T-helper 2 cell (primary cell): ENCODE data around the gene CD79A.
"Not testable (repeated sequence)": the region's sequence is repeated elsewhere in the genome, so short reads cannot be mapped to it uniquely, and the experiment has no call there.

Experiments
- DNase-seq, 5 experiments: peaks; one replicate each; pipeline versions ENCODE4 v3.0.0 to v3.0.0-alpha.2; 2012 to 2022

CD79A gene

DNA sequence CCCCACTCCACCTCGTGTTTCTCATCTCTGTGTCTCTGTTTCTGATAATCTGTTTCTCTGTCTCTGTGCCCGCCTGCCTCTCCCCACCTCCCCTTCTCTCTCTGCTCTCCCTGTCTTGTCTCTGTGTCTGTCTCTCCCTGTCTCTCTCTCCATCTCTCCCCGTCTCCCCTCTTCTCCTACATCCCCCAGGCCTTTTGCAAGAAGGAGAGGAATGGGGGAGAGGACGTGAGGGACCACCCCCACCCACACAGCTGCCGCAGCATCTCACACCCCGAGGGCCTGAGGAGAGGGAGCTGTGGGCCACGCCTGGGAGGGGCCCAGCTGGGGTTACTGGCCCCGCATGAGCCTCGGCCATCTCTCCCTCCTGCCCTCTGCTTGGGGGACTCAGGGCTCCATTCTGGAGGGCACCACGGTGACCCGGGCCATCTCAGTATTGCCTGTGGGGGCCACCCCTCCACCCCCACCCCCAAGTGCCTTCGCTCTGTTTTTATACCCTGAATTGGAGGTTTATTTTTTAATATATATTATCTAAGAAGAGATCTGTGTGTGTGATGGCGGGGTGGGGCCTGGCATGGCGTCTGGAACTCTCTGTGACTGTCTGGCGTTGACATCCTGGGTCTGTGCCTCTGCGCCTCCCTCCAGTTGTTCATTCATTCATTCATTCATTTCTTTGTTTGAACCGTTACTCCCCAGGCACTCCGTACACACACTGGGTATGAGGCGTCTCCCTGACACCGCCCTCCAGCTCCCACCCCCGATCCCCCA, 30.0 kb downstream of the CD79A start:
- DNase-seq: no peak

DNA sequence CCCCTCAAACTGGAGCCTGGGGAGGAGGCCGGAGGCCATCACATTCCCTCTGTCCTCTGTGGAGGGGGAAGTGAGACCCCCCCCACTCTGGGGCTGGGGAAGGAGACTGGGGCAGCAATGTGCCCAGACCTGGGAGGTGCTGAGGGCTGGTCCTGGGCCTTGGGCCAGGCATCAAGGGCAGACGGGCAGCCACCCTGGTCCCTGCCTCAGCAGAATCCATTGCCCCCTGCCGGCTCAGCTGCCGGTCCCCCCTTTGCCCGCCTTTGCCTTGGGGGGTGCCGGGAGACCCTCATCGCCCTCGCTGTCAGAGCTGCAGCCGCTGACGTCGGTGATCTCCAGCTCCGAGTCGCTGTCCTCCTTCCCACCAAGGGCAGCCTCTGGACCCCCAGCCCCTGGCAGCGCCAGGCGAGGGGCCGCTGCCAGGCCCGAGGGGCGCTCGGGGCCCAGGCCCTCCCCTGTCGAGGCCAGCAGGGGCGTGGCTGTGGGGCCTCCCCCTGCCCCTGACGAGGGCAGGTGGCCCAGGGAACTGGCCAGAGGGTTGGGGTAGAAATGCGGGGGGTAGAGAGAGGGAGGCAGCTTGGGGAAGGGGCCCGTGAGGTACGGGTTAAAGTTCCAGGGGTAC, 31.0 kb downstream of the CD79A start:
- DNase-seq: no peak

DNA sequence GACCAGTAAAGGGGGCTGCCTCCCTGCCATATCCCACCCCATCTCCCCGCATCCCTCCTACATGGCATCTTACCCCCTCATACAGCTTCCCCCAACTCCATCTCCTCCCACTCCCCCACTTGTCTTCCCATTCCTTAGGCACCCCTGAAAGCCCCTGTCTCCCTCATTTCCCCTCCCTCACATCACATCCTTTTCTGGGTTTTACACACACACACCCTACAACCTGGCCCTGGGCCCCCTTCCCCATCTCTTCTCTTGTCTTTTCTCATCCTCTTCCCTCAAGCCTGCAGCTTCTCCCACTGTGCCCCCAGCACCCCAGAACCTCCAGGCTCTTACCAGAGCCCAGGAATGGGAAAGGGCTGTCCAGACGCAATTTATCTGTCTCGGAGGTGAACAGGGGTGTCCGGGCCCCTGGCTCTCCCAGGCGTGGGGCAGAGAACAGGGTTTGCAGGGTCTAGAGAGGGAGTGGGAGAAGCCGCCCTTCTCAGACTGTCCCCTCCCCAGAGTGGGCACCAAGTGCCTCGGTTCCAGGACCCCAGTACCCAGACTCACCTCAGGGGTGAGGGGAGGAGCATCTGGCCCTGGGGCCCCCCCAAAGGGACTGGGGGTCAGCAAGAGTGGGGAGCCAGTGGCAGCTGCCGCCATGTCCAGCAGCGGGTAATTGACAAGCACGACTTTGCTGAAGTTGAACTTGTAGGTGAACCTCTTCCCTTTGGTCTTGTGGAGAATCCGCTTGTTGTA, 31.8 kb downstream of the CD79A start:
- no peak for DNase-seq

DNA sequence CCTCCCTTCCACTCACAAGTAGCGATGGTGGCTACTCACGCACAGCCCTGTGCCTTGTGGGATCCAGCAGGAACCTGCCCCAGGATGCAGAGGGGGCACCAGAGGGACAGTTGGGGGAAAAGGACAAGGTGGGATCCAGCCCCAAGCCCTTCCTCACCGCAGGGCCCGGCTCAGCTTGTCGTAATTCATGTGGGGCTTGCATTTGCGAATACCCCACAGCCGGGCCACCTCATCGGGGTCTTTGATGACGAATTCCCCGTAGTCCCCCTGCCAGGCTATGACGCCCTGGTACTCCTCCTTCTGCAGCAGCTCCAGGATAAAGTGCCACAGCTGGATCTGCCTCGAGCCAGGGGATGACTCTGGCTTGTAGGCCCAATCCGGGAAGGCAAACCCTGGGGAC, 32.6 kb downstream of the CD79A start:
- no peak for DNase-seq

DNA sequence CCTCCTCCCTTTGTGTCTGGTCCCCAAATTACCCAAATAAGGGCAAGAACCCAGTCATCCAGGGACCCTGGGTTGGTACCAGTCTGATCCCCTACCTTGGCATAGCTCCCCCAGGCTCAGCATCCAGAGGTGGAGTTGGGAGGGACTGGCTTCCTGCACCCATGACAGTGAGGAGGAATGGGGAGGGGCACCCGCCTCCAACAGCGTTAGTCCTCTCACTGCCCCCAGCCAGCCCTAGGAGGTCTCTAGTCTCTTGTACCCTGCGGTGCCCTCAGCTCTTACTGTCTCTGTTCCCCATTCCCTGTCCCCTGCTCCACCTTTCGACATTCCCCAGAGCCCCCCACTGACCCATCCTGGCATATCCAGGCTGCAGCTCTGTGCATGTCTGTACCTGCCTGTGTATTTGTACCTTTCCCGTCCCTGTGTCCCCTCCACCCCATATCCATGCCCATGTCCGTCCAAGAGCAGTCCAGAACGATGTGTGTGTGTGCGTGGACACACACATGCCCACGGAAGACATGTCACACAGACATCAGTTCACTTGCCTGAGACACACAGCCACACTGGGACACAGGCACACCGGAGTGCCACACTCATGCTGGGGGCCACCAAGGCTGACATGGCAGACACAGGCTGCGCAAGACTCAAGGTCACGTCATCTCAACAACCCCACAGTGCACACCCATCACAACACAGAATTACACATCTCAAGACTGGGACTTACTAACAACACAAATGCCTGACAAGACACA, 33.3 kb downstream of the CD79A start:
- DNase-seq: no peak

DNA sequence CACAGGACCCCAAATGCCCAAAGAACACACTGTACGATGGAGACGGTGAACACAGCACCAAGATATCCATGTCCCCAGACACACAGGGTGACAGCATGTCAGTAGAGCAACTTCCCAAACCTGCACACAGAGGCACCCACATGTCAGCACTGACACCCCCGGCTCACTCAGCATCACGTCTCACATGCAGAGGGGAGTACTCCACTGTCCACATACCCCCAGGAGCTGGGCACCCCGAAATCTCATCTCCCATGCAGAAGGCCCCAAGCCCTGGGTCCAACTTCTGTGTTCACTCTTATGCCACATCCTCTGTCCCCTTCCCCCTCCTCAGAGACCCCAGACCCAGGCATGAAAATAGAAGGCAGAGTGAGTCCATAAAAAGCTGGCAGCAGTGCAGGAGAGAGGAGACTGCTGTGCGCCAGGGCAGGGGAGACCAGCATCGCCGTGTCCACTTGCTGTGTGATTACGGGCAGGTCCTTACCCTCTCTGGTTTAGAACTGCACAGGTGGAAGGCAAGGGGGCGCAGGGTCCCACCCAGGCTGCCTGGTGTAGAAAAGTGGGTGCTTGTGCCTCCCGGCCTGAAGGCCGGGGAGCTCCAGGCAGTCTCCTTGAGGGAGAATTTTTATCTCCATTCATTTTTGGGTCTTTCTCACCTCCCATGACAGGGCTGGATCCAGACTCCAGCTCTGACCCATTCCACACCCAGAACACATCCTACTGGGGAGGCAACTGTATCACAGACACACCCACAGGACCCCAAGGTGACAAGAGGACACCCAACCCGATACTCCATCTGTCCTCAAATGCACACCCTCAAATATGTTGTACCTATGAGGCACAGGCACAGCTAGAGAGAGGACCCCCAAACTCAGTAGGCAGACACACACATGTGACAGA, 34.2 kb downstream of the CD79A start:
- no peak for DNase-seq

DNA sequence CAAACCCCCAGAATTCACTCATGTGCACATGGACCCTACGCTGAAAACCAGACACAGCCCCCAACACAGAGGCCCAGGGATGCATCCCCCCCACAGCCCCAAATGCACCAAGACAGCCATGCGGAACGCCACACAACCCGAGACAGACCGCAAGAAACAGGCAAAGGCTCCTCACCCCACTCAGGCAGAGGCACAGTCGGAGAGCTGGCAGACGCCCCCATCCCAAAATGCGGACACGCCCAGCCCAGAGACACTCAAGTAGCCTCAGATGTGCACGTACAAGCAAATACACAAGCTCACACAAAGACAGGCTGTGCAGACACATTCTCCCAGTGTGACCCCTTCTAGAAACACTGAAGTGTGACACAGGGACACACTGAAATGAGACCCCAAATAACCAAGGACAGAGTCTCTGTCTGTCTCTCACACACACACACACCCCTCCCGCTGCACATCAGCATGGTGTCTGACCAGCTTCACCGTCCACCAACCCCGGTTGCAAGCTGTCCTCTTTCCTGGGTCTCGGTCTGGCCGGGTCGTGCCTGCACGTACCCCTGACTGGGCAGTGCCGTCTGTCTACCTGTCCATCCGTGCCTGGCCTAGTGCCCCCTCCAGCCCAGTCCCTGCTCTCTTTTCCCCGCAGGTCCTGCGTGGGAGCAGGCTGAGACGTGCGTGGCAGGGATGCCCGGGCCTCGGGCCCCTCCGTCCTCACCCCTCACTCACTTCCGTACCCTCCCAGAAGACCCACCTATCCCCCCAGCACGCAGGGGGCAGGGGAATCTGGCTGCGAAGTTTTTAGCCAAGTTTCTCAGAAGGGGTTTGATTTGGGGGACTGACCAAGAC, 35.0 kb downstream of the CD79A start:
- no peak for DNase-seq

DNA sequence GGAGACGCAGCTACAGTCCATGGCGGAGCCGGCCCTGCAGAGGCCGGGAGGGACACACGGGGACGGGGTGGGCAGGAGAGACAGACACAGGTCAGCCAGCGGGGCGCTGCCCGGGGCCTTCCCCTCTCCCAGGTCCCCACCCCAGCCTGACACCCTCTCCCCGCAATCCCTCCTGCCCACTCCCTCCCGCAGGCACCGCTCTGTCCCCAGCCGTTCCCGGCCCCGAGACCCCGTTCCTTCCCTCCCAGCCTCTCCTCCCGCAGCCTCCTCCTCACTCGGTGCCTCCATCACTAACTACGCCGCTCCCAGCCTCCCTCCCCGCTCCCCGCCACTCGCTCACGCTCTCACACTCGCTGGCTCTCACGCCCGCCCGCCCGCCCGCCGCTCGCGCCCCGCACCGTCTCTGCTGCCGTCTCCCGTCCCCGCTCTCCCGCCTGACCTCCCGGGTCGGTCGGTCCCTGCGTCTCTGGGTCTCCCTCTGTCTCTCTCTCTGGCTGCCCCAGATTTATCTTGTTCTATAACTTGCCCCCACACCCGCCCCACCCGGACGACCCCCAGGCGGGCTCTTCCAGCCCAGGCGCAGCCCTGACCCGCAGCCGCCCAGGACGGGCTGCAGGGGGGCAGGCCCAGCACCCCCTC, 35.9 kb downstream of the CD79A start:
- DNase-seq: no peak

DNA sequence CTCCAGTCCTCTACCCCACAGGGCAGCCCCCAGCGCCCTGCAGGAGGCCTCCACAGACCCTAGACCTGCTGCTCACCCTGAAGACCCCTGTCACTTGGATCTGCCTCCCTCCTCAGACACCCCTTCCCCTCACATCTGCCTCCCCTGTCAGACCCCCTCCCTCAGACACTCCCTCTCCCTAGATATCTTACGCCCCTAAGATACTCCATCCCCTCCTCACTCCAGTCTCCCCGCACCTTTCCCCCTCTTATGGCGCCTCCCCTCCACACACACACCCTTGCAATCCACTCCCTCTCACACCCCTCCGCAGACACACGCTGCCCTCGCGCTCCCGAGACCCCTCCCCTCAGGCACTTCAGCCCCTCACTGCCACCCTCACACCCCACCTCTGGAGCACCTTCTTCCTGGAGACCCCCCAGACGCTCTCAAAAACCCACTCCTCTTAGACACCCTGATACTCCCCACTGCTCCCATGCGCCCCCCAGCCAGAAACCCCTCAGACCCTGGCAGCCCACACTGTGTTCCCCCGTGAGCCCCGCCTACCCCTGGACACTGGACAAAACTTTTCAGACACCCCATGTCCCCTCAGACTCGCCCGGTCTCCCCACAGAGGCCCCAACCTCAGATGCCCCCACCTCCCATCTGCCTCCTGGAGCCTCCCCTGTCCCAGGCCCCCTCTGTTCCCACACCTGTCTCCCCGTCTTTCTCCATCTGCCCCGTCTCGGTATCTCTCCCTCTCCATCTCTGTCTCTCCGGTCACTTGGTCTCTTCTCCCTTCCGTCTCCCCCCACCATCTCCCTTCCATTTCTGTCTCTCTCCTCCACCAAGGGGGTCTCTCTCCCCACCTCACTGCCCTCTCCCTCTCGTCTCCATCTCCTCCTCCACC, 36.7 kb downstream of the CD79A start:
- DNase-seq: no peak

DNA sequence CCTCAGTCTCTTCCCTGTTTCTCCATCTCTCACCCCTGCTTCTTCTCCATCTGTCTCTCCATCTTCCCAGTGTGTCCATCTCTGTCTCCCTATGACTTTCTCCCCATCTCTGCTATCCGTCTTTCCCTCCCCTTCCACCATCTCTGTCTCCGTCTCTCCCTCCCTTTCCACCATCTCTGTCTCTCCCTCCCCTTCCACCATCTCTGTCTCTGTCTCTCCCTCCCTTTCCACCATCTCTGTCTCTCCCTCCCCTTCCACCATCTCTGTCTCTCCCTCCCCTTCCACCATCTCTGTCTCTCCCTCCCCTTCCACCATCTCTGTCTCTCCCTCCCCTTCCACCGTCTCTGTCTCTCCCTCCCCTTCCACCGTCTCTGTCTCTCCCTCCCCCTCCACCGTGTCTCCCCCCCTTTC, 37.4 kb downstream of the CD79A start:
- not testable (repeated sequence) for DNase-seq

DNA sequence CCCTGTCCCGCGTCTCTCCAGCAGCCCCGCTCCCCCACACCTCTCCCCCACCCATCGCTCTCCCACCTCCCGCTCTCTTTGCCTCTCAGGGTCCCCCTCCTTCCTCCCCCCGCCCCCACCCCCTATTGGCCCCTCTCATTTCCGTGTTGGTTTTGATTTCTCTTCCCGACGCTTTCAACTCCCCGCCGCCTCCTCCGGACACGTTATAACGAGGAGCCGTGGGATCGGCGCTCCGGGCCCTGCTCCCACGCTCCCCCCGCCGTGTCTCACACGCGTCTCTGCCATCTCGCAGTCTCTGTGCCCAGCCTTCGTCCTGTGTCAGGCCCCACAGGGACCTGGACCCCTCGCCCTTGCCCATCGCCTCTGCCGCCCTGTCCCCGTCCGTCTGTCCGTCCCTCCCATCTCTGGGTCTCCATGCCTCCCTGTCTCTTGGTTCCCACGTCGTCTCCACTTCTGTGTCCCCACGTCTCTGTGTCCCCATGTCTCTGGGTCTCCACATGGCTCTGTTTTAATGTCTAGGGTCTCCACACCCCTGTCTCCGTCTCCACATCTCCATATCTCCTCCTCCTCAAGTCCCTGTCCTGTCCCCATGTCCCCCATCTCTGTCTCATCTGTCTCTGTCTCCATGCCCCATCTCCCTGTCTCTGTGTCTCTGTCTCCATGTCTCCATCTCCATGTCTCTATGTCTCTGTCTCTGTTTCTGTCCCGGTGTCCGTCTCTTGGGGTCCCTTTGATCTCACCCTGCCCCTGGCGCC, 38.1 kb downstream of the CD79A start:
- no peak for DNase-seq

DNA sequence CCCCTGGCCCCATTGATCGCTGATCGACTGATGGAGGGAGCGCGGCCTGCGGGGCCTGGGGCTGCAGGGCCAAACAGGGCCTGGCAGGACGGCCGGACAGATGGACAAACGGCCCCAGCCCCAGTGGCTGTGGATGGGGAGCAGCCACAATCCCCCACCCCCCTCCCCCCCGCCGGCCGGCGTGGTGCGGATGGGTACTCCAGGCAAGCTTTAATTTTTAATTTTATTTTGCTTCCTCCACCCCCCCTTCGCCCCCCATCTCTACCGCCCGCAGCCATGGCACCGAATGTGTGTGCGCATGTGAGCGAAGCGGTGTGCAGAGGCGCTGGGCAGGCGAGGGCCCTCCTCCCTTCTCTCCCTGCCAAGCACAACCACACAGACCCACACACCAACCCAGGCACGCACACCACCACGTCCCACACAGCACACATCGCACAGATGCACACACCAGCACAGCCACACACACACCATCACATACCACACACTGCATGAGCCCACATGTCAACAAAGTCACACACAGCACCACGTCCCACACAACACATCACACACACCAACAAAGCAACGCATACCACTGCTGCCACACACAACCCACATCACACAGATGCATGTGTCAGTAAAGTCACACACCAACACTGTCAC, 38.8 kb downstream of the CD79A start:
- DNase-seq: peak in 1 of 5 experiments; percentile 52

DNA sequence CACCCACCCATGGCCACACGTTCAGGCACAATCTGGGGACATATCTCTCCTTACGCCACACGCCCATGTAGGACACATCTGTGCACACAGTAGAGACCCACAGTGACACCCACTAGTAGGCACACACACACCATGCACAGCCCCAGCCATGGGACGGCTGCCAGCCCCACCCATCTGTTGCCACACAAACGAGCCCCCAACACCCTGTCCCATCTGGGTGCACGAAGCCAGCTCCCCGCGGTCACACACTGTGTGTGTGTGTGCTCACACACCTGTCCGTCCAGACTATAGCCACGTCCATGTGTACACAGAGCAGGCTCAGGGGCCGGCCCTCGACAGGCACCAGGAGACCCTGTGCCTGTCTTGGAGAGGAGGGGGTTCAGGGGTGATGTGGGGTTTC, 40.6 kb downstream of the CD79A start:
- no peak for DNase-seq

DNA sequence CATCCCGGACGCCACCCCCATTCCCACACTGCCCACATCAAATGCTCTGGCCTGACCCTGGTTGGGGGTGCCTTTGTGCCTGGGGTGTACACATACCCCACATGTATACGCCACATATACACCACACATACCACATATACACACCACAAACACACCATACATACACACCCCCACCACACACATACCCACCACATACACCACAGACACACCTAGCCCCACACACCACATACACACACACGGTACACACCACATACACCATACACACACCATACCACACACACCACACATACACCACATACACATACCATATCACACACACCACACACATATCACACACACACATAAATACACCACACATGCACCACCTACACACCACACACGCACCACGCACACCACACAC, 41.0 kb downstream of the CD79A start:
- DNase-seq: no peak

DNA sequence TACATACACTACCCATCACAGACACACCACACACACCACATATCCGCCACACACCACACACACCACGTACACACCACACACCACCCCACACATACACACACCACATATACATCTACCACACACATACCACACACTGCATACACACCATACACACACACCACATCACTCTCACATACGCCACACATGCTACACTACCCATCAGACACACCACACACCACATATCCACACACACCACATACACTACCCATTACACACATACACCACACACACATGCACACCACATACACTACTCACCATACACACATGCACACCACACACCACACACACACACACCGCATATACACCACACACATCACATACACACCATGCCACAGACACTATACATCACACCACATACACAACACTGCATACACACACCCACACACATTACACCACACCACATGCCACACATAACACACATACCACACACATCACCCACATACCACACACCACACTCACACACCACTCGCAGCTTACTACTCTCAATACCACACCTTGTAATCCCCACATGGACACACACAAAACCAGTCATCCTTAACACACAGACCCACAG, 41.7 kb downstream of the CD79A start:
- DNase-seq: no peak

DNA sequence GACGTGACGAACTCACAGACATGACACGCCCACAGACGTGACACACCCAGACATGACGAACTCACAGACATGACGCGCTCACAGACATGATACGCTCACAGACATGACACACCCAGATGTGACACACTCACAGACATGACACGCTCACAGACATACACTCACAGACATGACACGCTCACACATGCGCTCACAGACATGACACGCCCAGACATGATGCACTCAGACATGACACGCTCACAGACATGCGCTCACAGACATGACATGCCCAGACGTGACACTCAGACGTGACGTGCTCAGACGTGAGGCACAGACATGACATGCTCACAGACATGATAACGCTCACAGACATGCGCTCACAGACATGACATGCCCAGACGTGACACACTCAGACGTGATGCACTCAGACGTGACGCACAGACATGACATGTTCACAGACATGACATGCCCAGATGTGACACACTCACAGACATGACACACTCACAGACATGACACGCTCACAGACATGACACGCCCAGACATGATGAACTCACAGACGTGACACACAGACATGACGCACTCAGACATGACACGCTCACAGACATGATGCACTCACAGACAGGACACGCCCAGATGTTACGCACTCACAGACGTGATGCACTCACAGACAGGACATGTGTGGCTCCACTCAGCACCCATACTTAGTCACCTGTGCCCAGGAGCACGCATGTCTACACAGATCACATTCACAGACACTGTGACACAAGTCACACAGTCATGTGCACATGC, 43.1 kb downstream of the CD79A start:
- DNase-seq: no peak
